CD4-positive, alpha-beta T cell treated with Interleukin-17A for 1 hour (primary cell): ENCODE measurements around the gene ZNG1F.
A peak's percentile ranks its signal among the peaks of the same experiment; 100 is the strongest.
"Not testable (repeated sequence)": the region's sequence is repeated elsewhere in the genome, so short reads cannot be mapped to it uniquely, and the experiment has no call there.

Experiments used
- DNase-seq: peaks from one replicate; pipeline ENCODE4 v3.0.0-alpha.2; 2020

Gene ZNG1F

GRCh38 chr9:41120696-41121095 is 68.4 kb downstream of the ZNG1F start:
- DNase-seq = not testable (repeated sequence)

GRCh38 chr9:41119719-41120118 is 69.4 kb downstream of the ZNG1F start:
- DNase-seq = not testable (repeated sequence)

GRCh38 chr9:41119311-41119710 is 69.8 kb downstream of the ZNG1F start:
- not testable (repeated sequence) for DNase-seq

- not testable (repeated sequence) for DNase-seq
Observed at GRCh38 chr9:41113348-41113747, 75.8 kb downstream of the ZNG1F start.

GRCh38 chr9:41111414-41111813 is 77.7 kb downstream of the ZNG1F start:
- not testable (repeated sequence) for DNase-seq

- DNase-seq = not testable (repeated sequence)
Observed at GRCh38 chr9:41110913-41111312, 78.2 kb downstream of the ZNG1F start.

- not testable (repeated sequence) for DNase-seq
Observed at GRCh38 chr9:41109253-41109652, 79.9 kb downstream of the ZNG1F start.

- DNase-seq = not testable (repeated sequence)
Observed at GRCh38 chr9:41108816-41109215, 80.3 kb downstream of the ZNG1F start.

GRCh38 chr9:41106472-41107116 is 82.5 kb downstream of the ZNG1F start:
- DNase-seq = not testable (repeated sequence)

- DNase-seq = not testable (repeated sequence)
Observed at GRCh38 chr9:41105557-41106253, 83.4 kb downstream of the ZNG1F start.

GRCh38 chr9:41104542-41104941 is 84.6 kb downstream of the ZNG1F start:
- not testable (repeated sequence) for DNase-seq

- DNase-seq = not testable (repeated sequence)
Observed at GRCh38 chr9:41100508-41100907, 88.6 kb downstream of the ZNG1F start.

GRCh38 chr9:41098759-41099158 is 90.4 kb downstream of the ZNG1F start:
- not testable (repeated sequence) for DNase-seq

GRCh38 chr9:41095060-41095459 is 94.1 kb downstream of the ZNG1F start:
- DNase-seq = not testable (repeated sequence)

GRCh38 chr9:41094010-41094773 is 94.9 kb downstream of the ZNG1F start:
- DNase-seq = not testable (repeated sequence)

GRCh38 chr9:41090922-41091321 is 98.2 kb downstream of the ZNG1F start:
- DNase-seq = not testable (repeated sequence)

- DNase-seq = not testable (repeated sequence)
Observed at GRCh38 chr9:41090386-41090785, 98.7 kb downstream of the ZNG1F start.

- peak; percentile 12 for DNase-seq
Observed at GRCh38 chr9:41088450-41089059, 100.6 kb downstream of the ZNG1F start.

GRCh38 chr9:41087929-41088328 is 101.2 kb downstream of the ZNG1F start:
- not testable (repeated sequence) for DNase-seq

- DNase-seq = not testable (repeated sequence)
Observed at GRCh38 chr9:41087157-41087780, 101.8 kb downstream of the ZNG1F start.

- DNase-seq = not testable (repeated sequence)
Observed at GRCh38 chr9:41086685-41087084, 102.4 kb downstream of the ZNG1F start.

GRCh38 chr9:41086215-41086614 is 102.9 kb downstream of the ZNG1F start:
- DNase-seq = not testable (repeated sequence)
